Activated CD4-positive, alpha-beta T cell treated with anti-CD3 and anti-CD28 coated beads, Interleukin-2, Interleukin-4, amounts not matched to agents 100 ng/mL and 50 ng/mL, durations not matched to agents 16 hours and 8 hours (primary cell): ENCODE results near the gene TXNDC17.
"Not testable (repeated sequence)": the region's sequence is repeated elsewhere in the genome, so short reads cannot be mapped to it uniquely, and the experiment has no call there.

Source experiments
- DNase-seq: peaks from one replicate; pipeline ENCODE4 v3.0.0-alpha.2; 2020; ENCODE audit warnings: low spot score

Gene TXNDC17

GRCh38 chr17:6684460-6684783 is 43.6 kb downstream of the TXNDC17 start:
- DNase-seq, result no peak

DNA sequence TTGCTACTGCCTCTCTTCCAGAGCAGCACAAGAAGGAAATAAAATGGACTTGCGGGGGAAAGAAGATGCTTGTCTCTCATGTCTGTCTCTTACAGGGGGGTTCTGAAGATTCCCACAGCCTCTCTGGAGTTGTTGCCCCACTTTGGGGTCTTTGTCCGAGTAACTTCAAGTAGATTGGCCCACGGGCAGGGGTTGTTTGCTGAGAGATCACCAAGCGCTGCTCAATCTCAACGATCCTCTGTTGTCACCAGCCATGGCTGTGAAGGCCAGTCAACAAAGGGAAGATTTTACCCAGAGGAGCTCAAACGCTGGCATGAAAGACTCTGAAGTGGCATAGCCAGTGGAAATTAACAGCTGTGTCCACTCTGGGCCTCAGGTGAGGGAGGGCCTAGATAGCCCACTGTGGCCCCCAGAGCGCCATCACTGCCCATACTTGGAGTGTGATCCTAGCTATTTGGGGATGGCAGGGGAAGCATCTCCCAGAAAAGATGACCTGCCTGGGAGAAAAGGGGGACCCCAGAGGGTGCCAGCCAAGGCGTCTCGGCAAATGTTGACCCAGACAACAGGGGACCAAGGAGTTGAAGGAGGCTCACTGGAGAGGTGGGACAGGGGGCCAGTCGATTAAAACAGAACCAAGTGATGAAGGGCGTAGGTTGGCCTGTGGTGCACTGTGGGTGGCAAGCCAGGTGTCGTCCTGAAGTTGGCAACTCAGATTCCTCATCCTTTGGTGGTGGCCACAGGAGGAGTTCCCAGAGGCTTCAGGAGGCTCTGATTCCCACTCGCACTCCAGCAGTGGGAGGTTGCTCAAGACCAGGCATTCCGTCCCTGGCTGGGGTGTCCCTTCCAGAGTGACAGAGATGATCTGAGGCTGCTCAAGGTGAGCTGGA is 44.3 kb downstream of the TXNDC17 start:
- no peak for DNase-seq

DNA sequence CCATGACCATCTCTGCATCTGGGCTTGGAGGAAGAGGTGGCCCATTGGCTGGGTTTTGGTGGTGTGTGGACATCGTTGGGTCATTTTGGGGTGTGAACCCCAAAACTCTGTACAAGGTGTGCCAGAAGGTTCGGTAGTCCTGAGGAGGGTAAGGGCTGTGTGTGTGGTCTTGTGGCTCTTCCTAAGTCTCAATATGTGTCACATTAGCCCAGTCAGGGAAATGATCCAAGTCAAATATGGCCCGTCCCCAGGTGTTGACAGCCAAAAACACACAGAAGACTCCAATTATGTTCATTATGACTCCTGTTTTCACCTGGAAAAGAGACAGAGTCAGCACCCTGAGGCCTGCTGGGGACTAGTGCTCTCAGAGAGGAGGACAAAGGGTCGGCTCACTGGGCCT is 45.2 kb downstream of the TXNDC17 start:
- no peak for DNase-seq

- DNase-seq, result no peak
Measured at GRCh38 chr17:6688944-6689343, 48.1 kb downstream of the TXNDC17 start.

- no peak for DNase-seq
Measured at GRCh38 chr17:6690641-6691040, 49.8 kb downstream of the TXNDC17 start.

DNA sequence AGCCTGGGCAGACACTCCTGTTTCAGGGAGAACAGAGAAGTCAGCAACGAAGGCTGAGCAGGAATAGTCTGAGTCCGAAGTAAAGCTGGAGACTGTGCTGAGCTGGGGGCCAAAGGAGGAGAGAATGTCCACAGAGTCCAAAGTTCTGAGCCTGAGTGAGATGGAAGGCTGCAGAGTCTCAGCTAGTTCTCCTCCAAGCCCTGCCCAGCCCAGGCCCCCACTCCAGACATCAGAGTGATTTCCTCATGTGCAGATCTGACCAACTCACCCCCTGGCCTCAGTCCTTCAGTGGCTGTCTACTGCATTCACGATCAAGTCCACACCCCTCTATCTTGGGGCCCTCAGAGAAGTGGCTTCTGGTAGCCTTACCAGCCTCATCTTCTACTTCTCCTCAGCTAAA is 50.7 kb downstream of the TXNDC17 start:
- DNase-seq, result no peak

GRCh38 chr17:6691958-6692357 is 51.1 kb downstream of the TXNDC17 start:
- not testable (repeated sequence) for DNase-seq
